Measurements from ENCODE around the gene IQUB.
"Not testable (repeated sequence)": the region's sequence is repeated elsewhere in the genome, so short reads cannot be mapped to it uniquely, and the experiment has no call there.

IQUB gene

DNA sequence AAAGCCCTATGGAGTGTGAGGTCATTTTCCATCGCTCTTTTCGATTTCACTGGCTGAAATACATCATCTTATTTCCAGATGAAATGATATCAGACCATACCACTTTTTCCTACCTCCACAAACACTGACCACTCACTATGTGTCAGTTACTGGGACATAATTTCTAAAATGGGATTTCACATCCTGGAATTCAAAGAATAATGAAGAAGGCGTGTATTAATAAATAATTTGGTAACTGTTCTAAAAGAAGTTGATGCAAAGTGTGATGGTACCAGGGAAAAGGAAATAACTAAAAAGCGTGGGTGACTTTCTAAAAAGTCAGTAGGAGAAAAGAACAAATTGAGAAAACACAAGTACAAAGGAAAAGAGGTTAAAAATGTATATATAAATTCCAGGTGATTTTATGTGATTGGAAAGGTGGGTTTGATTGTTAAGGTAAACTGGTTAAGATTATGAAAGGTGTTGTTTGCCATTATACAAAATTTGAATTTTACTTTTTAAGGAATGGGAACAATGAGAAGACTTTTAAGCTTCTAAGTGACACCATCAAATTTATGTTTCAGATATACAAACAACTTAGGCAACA is 24.0 kb upstream of the IQUB start:
- peak overlapping the region; percentile 94 for H3K4me3 ChIP-seq (ENCODE audit: low read length)
- TF ChIP-seq, protein P1, sequence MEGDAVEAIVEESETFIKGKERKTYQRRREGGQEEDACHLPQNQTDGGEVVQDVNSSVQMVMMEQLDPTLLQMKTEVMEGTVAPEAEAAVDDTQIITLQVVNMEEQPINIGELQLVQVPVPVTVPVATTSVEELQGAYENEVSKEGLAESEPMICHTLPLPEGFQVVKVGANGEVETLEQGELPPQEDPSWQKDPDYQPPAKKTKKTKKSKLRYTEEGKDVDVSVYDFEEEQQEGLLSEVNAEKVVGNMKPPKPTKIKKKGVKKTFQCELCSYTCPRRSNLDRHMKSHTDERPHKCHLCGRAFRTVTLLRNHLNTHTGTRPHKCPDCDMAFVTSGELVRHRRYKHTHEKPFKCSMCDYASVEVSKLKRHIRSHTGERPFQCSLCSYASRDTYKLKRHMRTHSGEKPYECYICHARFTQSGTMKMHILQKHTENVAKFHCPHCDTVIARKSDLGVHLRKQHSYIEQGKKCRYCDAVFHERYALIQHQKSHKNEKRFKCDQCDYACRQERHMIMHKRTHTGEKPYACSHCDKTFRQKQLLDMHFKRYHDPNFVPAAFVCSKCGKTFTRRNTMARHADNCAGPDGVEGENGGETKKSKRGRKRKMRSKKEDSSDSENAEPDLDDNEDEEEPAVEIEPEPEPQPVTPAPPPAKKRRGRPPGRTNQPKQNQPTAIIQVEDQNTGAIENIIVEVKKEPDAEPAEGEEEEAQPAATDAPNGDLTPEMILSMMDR (IDR thresholded peaks at IDR 0.05; ENCODE audit: insufficient read depth, low read depth, low read length, missing control alignments) = no peak
- no peak for DNase-seq (ENCODE audit: low read depth)

DNA sequence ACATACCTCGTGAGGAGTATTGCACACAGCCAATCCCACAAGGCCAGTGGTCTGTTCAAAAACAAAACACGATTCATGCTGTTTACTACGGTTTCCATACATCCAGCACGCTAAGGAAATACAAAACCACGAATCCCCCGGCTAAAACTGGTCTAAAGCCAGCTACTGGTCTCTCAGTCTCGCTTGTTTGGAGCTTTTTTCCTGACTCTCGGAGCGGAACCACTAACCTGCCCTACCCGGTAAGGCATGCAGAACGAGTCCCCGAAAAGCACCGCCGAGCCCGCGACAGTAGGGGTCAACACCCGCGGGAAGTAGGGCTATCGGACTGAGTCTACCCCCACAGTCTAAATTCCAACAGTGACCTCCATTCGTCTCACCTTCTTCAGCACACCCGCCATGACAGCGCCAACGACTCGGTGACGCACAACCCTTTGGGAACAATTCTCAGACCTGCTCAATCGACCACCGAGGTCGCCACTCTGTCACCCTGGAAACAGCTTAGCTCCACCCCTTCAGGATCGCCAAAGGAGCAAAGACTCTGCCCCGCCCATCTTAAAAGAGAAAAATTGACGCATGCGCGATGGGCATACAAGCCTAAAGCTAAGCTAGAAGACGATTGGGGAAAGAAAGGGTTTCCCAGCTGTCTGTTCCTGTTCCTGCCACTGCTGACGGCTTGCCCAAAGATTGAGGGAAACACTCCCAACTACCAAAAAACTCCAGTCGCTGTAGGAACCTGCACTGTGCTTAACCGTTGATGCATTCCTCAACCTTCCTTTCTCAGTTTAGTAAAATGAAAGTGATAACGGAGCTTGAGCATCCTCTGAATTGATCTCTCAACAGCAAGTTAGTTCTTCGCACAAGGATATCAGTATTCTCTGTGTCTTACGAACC is 23.2 kb upstream of the IQUB start, which contains the start of gene NDUFA5:
Gene NDUFA5, minus strand, starts transcription at position 421 of the 891 bp plus-strand sequence. Its CDS starts 23 bp downstream, at position 398.
- DNase-seq (ENCODE audit: low read depth) = peak; percentile 99
- TF ChIP-seq, protein P1 (IDR thresholded peaks at IDR 0.05; ENCODE audit: insufficient read depth, low read depth, low read length, missing control alignments) = no peak
- peak within 1 kb of the TSS; percentile 94 for H3K4me3 ChIP-seq (ENCODE audit: low read length)

DNA sequence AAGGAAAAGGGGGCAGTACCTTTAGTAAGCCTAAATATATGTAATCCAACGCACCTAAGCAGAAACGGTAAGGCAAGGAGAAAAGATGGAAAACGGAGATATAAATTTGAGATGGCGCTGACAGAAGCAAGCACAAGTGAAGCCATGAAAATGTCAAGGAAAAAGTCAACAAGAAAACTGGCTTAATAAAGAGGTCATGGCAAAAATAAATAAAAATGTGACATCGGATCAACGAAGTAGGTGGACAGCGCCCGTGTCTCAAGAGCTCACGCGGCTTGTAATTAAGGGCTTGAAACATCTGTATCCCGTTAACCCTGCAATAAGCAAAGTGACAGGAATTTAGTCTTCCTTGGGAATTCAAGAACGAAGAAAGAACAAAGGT is 22.6 kb upstream of the IQUB start:
- DNase-seq (ENCODE audit: low read depth) = peak; percentile 22
- H3K4me3 ChIP-seq (ENCODE audit: low read length) = peak overlapping the region; percentile 94
- TF ChIP-seq, protein P1 (IDR thresholded peaks at IDR 0.05; ENCODE audit: insufficient read depth, low read depth, low read length, missing control alignments) = no peak

DNA sequence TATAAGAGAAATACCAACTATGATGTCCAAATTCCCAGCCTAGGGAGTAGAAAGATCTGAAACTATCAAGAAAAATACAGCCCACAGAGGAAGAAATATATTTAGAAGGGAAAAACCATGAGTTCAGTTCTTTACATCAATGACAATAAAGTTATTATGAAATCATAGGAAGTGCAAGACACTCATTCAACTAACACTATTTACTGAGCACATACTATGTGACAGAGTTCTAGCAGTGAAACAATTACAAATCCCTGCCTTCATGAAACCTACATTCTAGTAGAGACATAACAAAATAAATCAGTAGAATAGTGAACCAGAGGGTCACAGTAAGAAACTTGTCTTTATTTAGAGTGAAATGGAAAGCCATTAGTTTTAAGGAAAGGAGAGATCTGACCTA is 21.1 kb upstream of the IQUB start:
- TF ChIP-seq, protein P1 (IDR thresholded peaks at IDR 0.05; ENCODE audit: insufficient read depth, low read depth, low read length, missing control alignments) = no peak
- H3K4me3 ChIP-seq (ENCODE audit: low read length) = no peak overlapping the region
- no peak for DNase-seq (ENCODE audit: low read depth)

DNA sequence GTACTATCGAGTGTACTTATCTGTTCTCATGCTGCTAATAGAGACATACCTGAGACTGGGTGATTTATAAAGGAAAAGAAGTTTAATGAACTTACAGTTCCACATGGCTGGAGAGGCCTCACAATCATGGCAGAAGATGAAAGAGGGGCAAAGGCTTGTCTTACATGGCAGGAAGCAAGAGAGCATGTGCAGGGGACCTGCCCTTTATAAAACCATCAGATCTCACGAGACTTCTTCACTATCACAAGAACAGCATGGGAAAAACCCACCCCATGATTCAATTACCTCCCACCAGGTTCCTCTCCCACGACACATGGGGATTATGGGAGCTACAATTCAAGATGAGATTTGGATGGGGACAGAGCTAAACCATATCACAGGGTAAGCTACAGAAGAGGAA is 18.8 kb upstream of the IQUB start:
- DNase-seq (ENCODE audit: low read depth) = no peak
- no peak overlapping the region for H3K4me3 ChIP-seq (ENCODE audit: low read length)
- TF ChIP-seq, protein P1 (IDR thresholded peaks at IDR 0.05; ENCODE audit: insufficient read depth, low read depth, low read length, missing control alignments) = no peak

DNA sequence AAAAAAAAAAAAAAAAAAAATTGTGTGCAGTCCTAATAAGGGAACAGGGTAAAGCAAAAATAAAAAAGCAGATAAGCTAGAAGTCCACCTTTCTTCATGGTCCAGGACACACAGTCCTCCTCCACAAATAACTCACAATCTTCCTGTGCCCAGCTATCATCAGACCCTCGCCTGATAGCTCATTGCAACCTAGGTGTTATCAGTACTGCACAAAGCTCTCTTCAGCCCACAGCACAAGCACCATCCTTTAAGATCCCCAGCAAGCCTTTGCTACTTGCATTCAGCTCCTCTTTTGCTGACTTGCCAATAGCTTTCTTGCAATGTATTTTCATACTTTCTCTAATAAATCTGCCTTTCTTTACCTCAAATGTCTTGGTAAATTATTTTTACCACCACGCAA is 18.2 kb upstream of the IQUB start:
- no peak overlapping the region for H3K4me3 ChIP-seq (ENCODE audit: low read length)
- DNase-seq (ENCODE audit: low read depth) = no peak
- TF ChIP-seq, protein P1 (IDR thresholded peaks at IDR 0.05; ENCODE audit: insufficient read depth, low read depth, low read length, missing control alignments) = no peak

DNA sequence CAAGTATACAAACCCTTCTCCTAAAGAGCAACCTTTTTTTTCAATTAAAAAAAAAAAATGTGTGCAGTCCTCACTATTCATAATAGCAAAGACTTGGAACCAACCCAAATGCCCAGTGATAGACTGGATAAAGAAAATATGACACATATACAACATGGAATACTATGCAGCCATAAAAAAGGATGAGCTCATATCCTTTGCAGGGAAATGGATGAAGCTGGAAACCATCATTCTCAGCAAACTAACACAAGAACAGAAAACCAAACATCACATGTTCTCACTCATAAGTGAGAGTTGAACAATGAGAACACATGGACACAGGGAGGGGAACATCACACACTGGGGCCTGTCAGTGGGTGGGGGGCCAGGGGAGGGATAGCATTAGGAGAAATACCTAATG is 17.7 kb upstream of the IQUB start:
- not testable (repeated sequence) for H3K4me3 ChIP-seq (ENCODE audit: low read length); DNase-seq (ENCODE audit: low read depth)

Data from epithelial cell of esophagus (primary cell).